AG08396 (cell line): ENCODE results near the gene MTERF1.

Experiments
- DNase-seq: peaks from one replicate; pipeline ENCODE4 v3.0.0; 2012; ENCODE audit warnings: low spot score, mixed read lengths

The MTERF1 gene

GRCh38 chr7:91832493-91833045 lies 47.9 kb downstream of the MTERF1 start:
- DNase-seq = no peak

DNA sequence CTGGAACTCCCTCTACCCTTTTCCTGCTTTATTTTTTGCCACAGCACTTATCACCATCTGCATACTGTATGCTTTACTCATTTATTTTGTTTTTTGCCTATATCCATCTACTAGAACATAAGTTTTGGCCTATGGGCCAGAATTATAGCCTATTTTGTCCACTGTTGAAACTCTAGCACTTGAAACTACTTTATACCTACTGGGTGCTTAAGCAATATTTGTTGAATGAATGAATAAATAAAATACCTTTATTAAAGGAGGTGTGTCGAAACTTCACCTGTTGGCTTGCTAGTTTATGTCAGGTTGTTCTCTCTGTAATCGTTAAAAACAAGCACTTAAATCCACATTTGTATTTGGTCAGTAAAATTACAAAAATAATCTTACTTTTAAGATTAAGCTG lies 53.3 kb downstream of the MTERF1 start:
- no peak for DNase-seq

DNA sequence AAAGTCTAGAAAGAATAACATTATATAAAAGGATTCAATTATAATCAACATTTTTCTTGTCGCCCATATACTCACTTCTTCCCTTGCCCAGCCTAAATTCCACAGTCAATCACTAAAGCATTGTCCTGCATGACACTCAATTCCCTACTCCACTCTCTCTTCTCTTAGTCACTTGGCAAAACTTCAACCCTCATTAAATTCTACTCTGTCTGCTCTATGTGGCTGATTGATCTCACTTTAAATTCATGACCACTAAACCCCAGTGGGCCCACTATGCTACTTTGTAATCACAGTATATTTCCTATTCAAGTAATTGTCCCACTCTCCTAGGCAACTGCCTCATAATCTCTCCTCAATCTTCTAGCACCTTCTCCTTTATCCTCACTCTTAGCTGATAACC lies 54.1 kb downstream of the MTERF1 start:
- no peak for DNase-seq

DNA sequence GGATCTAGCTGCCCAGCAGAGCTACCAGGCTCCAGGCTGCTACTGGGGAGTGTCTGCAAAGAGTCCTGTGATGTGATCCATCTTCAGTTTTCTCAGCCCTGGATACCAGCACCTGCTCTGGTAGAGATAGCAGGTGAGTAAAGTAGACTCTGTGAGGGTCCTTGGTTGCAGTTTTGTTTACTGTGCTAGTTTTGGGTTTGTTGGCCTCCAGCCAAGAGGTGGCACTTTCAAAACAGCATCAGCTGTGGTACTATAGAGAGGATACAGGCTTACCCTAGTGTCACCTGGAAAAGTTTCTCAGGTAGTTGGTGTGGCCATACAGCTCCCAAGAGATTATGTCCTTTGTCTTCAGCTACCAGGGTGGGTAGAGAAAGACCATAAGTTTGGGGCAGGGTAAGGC lies 56.3 kb downstream of the MTERF1 start:
- no peak for DNase-seq
